HuH-7 (cell line): ENCODE measurements around the gene SLC13A3.

Source experiments
- DNase-seq: peaks from one replicate; pipeline ENCODE4 v3.0.0; 2011; ENCODE audit warnings: low spot score

Gene SLC13A3

DNA sequence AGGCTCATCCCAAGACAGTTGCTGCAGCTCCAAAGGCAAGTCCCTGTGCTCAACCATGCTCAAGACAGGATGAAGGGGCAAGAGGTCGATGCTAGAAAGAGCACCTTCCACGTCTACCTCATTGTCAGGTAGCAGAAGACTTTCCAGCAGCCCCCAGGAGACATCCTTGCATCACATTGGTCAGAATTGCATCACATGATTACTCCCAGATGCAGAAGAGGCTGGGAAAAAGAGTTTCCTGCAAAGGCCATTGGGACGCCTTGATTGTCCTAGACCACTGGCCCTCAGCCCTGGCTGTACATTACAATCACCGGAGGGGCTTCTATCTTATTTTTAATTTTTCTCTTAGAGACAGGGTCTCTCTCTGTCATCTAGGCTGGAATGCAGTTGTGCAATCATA is 120.6 kb downstream of the SLC13A3 start:
- no peak for DNase-seq

DNA sequence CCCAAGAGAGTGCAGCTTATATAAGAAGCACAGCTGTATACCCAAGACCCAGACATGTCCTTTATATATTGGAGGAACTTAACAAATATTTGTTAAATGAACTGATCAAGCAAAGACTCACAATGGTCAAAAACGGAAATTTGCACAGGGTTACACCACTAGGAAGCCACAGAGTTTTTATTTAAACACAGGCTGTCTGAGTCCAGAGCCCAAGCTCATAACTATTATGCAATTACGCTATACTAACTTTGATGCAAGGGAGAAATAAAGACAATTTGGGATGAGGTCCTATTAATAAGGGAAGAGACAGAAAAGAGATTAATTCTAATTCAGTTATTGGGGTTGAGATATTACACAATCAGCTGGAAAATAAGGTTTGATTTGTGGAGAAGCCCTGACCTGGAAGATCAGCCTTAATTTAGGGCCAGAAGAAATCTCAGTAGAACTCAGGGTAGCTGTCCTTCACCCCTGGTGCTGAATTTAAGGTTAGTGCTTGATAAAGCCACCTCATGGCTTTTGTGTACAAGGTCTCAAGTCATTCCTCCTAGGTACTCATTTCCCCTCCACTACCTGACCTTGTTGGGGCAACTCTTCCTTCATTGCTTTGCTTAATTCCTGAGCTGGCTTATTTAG is 127.4 kb downstream of the SLC13A3 start:
- DNase-seq, result no peak

DNA sequence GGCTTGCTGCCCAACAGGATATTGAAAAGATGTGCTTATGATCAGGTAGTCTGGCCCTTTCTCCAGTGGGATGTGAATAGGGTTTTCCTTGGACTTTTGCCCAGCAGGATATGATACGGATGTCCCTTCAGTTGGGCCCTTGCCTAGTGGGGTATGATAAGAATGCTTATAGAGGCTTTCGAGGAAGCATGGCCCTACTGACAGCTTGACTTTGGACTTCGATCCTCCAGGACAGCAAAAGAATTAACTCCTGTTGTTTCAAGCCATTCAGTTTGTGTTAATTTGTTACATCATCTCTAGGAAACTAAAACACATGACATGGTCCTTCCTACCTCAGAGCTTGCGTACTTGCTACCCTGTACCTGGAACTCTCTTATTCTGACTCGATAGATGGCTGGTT is 128.2 kb downstream of the SLC13A3 start:
- DNase-seq, result no peak

DNA sequence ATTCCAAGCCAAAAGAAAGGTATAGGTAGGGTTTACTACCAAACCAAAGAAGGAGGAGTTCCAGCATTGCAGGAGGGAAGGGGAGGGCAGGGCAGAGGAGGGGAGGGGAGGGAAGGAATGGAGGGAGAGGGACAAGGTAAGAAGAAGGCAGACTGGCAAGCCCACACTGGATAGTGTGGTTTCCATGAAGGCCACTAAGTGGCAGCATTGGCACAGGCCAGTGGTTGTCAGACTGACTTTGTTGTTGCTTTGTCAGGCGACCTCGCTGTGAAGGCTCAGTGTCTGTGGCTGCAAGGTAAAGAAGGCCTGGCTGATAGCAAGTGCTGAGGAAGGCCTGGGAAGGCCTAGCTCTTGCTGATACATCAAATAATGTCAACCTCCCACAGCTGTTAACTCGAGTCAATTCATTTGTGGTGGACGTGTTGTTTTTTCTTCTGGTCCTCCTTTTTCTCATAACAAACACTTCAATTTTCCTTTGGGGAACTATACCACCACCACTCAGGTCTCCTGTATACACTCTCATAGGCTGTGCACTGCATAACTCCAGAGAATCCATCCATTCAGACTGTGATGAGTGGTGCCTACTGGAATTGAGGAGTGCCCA is 130.2 kb downstream of the SLC13A3 start:
- DNase-seq, result peak; percentile 45

DNA sequence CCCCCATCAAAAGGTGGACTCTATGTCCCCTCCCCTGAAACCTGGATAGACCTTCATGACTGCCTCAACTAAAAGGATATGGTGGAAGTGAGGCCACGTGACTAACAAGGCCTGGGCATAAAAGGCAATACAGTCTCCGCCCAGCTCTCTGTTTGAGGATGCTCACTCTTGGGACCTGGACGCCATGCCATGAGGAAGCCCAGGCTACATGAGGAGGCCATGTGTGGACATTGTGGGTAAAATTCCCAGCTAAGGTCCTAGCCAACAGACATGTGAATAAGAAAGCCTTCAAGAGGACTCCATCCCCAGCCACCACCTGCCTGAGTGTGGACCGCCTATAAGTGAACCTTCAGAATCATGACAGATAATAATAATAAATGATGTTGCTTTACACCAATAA is 130.7 kb downstream of the SLC13A3 start:
- DNase-seq, result no peak

DNA sequence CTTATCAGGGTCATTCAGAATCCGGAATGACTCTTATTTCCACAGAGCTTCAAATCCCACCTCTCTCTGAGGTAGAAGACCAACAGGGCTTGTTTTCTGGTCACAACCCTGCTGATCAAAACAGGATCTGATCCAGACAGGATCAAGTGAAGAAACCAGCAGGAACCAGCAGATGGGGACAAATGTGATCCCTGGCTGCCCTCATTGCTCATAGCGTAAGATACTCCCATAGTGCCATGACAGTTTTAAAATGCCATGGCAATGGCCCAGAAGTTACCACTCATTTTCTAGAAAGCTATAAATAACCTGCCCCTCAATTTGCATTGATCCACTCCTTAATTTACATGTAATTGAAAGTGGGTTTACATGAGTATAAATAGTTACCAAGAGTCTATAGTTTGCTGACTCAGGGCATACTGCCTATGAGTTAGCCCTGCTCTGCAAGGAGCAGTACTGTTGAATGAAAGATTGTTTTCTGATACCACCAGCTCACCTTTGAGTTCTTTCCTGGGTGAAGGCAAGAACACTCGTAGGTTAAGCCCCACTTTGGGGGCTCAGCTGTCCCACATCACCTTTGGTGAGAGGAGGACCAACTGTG is 131.7 kb downstream of the SLC13A3 start:
- no peak for DNase-seq

DNA sequence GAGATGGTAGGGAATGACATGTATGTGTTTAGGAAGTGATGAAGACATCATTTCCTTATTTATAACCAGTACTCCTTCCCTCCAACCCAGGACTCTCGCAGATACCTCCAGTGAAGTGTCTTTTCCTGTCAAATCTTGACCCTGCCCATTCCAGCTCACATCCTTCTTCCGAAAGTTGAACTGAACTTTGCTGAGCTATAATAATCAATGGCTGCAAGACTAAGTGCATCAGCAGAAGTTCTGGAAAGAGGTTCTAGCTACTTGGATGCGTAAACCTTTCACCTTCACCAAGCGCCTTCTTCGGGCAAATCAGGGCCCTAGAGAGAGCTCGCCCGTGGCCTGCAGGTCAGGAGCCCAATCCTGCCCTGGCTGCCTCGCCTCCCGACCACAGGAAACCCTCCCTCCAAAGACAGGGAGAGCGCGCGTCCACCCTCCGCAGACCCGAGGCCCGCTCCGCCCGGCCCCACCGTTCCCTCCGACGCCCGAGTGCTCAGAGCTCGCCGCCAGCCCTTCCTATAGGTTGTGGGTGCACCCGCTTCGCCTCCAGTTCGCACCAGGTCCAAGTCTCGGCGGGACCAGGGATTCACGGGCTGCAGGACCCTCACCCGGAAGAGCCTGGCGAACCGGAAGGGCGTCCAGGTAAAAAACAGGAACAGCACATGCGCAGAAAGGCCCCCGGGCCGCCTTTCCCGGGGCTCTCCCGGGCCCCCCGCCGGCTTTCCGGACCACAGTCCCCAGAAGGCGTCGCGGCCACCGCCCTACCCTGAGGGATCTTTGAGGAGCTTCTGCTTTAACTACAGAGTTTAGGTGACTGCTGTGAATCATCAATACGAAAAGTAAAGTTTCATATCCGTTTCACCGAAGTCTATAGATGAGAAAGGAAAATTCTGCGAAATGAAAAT is 138.1 kb downstream of the SLC13A3 start, which contains the start of gene ZNF334:
ZNF334 (minus strand) TSS at position 617 of the 902 bp plus-strand sequence. CDS start 1,457 bp downstream, outside the sequence.
- DNase-seq, result no peak

DNA sequence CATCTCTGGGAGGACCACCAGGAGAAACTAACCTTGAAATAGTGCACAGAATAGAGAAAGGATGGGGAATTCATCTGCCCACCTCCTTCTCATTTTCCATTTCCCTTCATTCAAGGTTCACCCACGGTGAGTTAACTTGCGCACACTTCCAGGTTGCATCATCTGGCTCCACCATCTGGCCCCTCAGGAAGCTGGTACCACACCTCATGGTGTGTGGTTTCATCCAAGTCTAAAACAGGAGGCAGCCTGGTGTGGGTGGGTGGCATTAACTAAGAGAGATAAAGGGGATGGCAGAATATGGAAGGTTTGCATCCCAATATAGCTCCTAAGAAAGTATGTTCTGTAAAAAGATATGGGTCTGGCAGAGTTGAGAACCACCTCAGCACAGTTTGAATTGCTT is 141.7 kb downstream of the SLC13A3 start:
- DNase-seq, result no peak
